Heart left ventricle (tissue), 16 donors: Measurements from ENCODE around the gene GPR173. TPM values are rescaled to one million over a fixed set of nuclear protein-coding genes. Genes with fewer than 3 reads are reported as not detected.
A peak's percentile ranks its signal among the peaks of the same experiment; 100 is the strongest.

Experiments
- ATAC-seq, 4 donors: fragments of 200-7000 bp; cut with Tn5 transposase; one replicate each; pipeline ENCODE4 v1.9.1; 2020 to 2022; ENCODE audit warnings: moderate library complexity in 4 of 4, mild to moderate bottlenecking in 3 of 4, moderate number of reproducible peaks in 1 of 4
- DNase-seq, 5 donors: peaks; one replicate each; pipeline ENCODE4 v3.0.0-alpha.2; 2020
- H3K27ac ChIP-seq, 12 donors: fragments of 200-600 bp; sonication (generic) in 4 of 12; one replicate each; pipeline versions ENCODE4 v1.5.0 to v1.8.0; 2016 to 2022; ENCODE audit warnings: mild to moderate bottlenecking in 2 of 12
- H3K27me3 ChIP-seq, 9 donors: fragments of 200-600 bp; sonication (generic) in 2 of 9; one replicate each; pipeline versions ENCODE4 v1.5.1 to v1.8.0; 2016 to 2022; ENCODE audit warnings: mild to moderate bottlenecking in 3 of 9
- H3K36me3 ChIP-seq, 9 donors: fragments of 200-600 bp; sonication (generic) in 2 of 9; one replicate each; pipeline versions ENCODE4 v1.5.0 to v1.8.0; 2018 to 2022; ENCODE audit warnings: mild to moderate bottlenecking in 2 of 9
- H3K4me1 ChIP-seq, 12 donors: fragments of 200-600 bp; sonication (generic) in 4 of 12; one replicate each; pipeline versions ENCODE4 v1.5.0 to v1.8.0; 2016 to 2022; ENCODE audit warnings: mild to moderate bottlenecking in 3 of 12
- H3K4me3 ChIP-seq, 12 donors: fragments of 200-600 bp; sonication (generic) in 4 of 12; one replicate each; pipeline versions ENCODE4 v1.5.0 to v1.8.0; 2017 to 2022; ENCODE audit warnings: mild to moderate bottlenecking in 9 of 12, moderate library complexity in 4 of 12
- H3K9me3 ChIP-seq, 12 donors: fragments of 200-600 bp; sonication (generic) in 4 of 12; one replicate each; pipeline versions ENCODE4 v1.5.0 to v1.8.0; 2016 to 2022; ENCODE audit warnings: mild to moderate bottlenecking in 1 of 12
- CTCF ChIP-seq, 12 donors: fragments of 200-600 bp; sonication (generic) in 4 of 12; IDR thresholded peaks; one replicate each; pipeline versions ENCODE4 v1.5.0 to v1.8.0; 2018 to 2022; ENCODE audit warnings: antibody characterized with exemption in 12 of 12, mild to moderate bottlenecking in 5 of 12
- POLR2A ChIP-seq, 2 donors: fragments of 450-650 bp; IDR thresholded peaks; one replicate each; pipeline ENCODE4 v1.6.1; 2017; ENCODE audit warnings: antibody characterized with exemption in 2 of 2, mild to moderate bottlenecking in 2 of 2, moderate library complexity in 2 of 2
- WGBS, 4 donors: extraction: QIAGEN DNeasy Blood & Tissue Kit in 2 of 4; methylation state at CpG; one replicate each; pipeline versions ENCODE4 v1.1.5 to v1.1.7; 2013 to 2018; 5-methylcytosine and 5-hydroxymethylcytosine counted together
- intact Hi-C, 10 donors: fragments of 100-400 bp; cut with DNase I; formaldehyde crosslinking; loops; one replicate each; pipeline versions ENCODE4 v1.11.1 to v1.14.2; 2022
- polyA plus RNA-seq, 2 donors: library from polyadenylated mRNA; stranded (reverse); fragments of 200-250 nt; gene quantifications; one replicate each; pipeline ENCODE4 v1.2.3, GENCODE V29; 2013
- total RNA-seq, 9 donors: library from RNA; depleted of rRNA in 2 of 9; stranded (reverse); fragments of >200 nt in 2 of 9; fragmentation: NEBNext Ultra II Directional in 3 of 9; extraction: Animal tissue kit (Norgen Biotek cat#: 25700) in 3 of 9; gene quantifications; one replicate each; pipeline versions ENCODE4 v1.1.0 to v1.2.4, GENCODE V29; 2016 to 2023
- donor health status: ischemic (EF 13 %, LVEDD 7.1; RV severe dilation, severe dysfunction).
- donor health status: healthy with polysubstance abuse.
- donor health status: DM: no; HTN: yes; CAD: no.
- donor health status: DM: no; HTN: no; CAD: no.
- donor health status: ischemic (EF 25% LVEDD 6.9; RV normal size, moderate dysfunction).
- donor health status: ischemic (EF 25% LVEDD 5.7; RV mildly dilated, moderate dysfunction).
- donor health status: healthy.
- donor health status: DM: yes; HTN: yes; CAD: no.
- donor health status: ischemic (EF 35%, LVEDD 5.7; RV mildly dilated, moderate dysfunction).
- donor health status: nonischemic (EF 11% LVEDD 7.7; RV severe dilation, severe dysfunction).
- donor health status: DM: yes; HTN: yes; CAD: no.
- donor health status: PGD.
- donor health status: ischemic (EF 29% LVEDD 5.4; RV normal size, mild dysfunction).
- donor health status: nonischemic (EF 23%, LVEDD 6.1; RV moderate dilation, normal function).

The GPR173 gene
- total and polyA plus RNA-seq, 11 donors: 0.32 to 2.6 (median 0.75) TPM

- Histone ChIP-seq H3K36me3 (peaks cover 0 to 19% (median 5%) of the 10 kb centered on the region in 9 donors), H3K27ac (no peak overlapping the region), H3K4me3 (no peak overlapping the region), H3K4me1 (peaks cover 0 to 25% (median 5%) of the 10 kb centered on the region in 12 donors), H3K9me3 (peaks cover 0 to 3% (median 0%) of the 10 kb centered on the region in 12 donors), H3K27me3 (peaks cover 0 to 12% (median 0%) of the 10 kb centered on the region in 9 donors)
- 57 to 77% (median 72%) methylated on average over 2 of the region's 2 CpGs for WGBS, 4 donors
- no peak for TF ChIP-seq POLR2A (IDR thresholded peaks at IDR 0.05)
- no peak for TF ChIP-seq CTCF (IDR thresholded peaks at IDR 0.05)
- no peak for DNase-seq
- intact Hi-C loops: loop anchor here in 3 of 10 donors (1.0 to 10.0 kb wide), 3 partner anchors 19 to 135 kb away; partner anchors contain the start of gene KDM5C (in 1 of the 3)
- no peak for ATAC-seq
Observed at GRCh38 chrX:53089925-53090324, 41.3 kb downstream of the GPR173 start.

DNA sequence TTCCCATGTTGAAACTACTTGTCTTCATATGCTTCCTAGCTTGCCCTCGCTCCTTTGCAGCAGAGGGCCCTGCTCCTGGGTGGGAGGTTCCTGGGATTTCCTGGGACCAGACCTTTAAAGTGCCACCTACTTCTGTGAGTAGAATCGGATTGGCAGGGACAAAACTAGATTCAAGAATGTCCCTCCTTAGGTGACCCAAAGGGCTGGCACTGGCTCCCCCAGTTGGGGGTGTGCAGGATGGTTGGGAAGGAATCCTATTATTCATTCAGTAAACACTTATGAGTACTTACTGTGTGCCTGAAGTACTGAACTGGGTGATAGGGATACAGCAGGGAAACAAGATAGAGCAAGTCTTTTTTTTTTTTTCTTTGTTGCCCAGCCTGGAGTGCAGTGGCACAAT is 42.8 kb downstream of the GPR173 start:
- ATAC-seq (no peak), DNase-seq (no peak)
- peaks cover 0 to 12% (median 0%) of the 10 kb centered on the region in 9 donors for H3K27me3 ChIP-seq
- 66 to 96% (median 82%) methylated on average over 2 of the region's 2 CpGs for WGBS, 4 donors
- H3K36me3 ChIP-seq: peaks cover 0 to 5% (median 0%) of the 10 kb centered on the region in 9 donors
- intact Hi-C loops: loop anchor here in 2 of 10 donors (2.0 kb wide), 1 partner anchor 21 kb away; no protein-coding TSS in a partner anchor
- TF ChIP-seq POLR2A (IDR thresholded peaks at IDR 0.05): no peak
- no peak for TF ChIP-seq CTCF (IDR thresholded peaks at IDR 0.05)
- H3K4me3 ChIP-seq: no peak overlapping the region
- no peak overlapping the region for H3K27ac ChIP-seq
- H3K9me3 ChIP-seq: peaks cover 0 to 3% (median 0%) of the 10 kb centered on the region in 12 donors
- peaks cover 0 to 25% (median 5%) of the 10 kb centered on the region in 12 donors for H3K4me1 ChIP-seq

GRCh38 chrX:53093177-53093655 is 44.6 kb downstream of the GPR173 start:
- ATAC-seq: peak; percentile 63 to 79 (median 73)
- Histone ChIP-seq H3K9me3 (peaks cover 0 to 3% (median 0%) of the 10 kb centered on the region in 12 donors), H3K27me3 (peaks cover 0 to 18% (median 0%) of the 10 kb centered on the region in 9 donors), H3K4me1 (peaks cover 0 to 14% (median 3%) of the 10 kb centered on the region in 12 donors), H3K36me3 (no peaks in the 10 kb centered on the region), H3K27ac (peak overlapping the region; percentile 47 to 94 (median 87)), H3K4me3 (peak overlapping the region in 10 of 12 donors; percentile 30 to 94 (median 70))
- intact Hi-C loops: loop anchor here in 4 of 10 donors (1.0 to 2.0 kb wide), 3 partner anchors 20 to 22 kb away; no protein-coding TSS in a partner anchor
- TF ChIP-seq CTCF (IDR thresholded peaks at IDR 0.05) (peak; percentile 22 to 66 (median 52)), POLR2A (IDR thresholded peaks at IDR 0.05) (no peak)
- DNase-seq: peak; percentile 76 to 89 (median 84)
- WGBS, 4 donors: 0 to 42% (median 19%) methylated on average over 16 of the region's 16 CpGs
